Gastroesophageal sphincter (tissue), 4 donors: ENCODE measurements around the gene RETREG1. TPM values are rescaled to one million over a fixed set of nuclear protein-coding genes. Genes with fewer than 3 reads are reported as not detected.

Experiments used
- ATAC-seq: fragments of 150-250 bp; one replicate; pipeline ENCODE4 v1.9.1; 2016; ENCODE audit warnings: mild to moderate bottlenecking, moderate library complexity
- H3K27ac ChIP-seq, 4 donors: fragments of 200-600 bp; sonication (generic) in 3 of 4; 1 replicate in 3 of 4; 2 replicates in 1 of 4; pipeline ENCODE4 v1.5.1; 2016 to 2019
- H3K27me3 ChIP-seq: fragments of 200-600 bp; sonication (generic); one replicate; pipeline ENCODE4 v1.5.1; 2019
- H3K36me3 ChIP-seq, 2 donors: fragments of 200-600 bp; sonication (generic); one replicate each; pipeline ENCODE4 v1.5.1; 2019; ENCODE audit warnings: control low read depth in 1 of 2
- H3K4me1 ChIP-seq, 3 donors: fragments of 200-600 bp; sonication (generic); 1 replicate in 2 of 3; 2 replicates in 1 of 3; pipeline ENCODE4 v1.5.1; 2016 to 2019; ENCODE audit warnings: control low read depth in 2 of 3
- H3K4me3 ChIP-seq, 2 donors: fragments of 200-600 bp; sonication (generic); one replicate each; pipeline ENCODE4 v1.5.1; 2019; ENCODE audit warnings: mild to moderate bottlenecking in 1 of 2, moderate library complexity in 1 of 2
- H3K9me3 ChIP-seq, 3 donors: fragments of 200-600 bp; sonication (generic); one replicate each; pipeline ENCODE4 v1.5.1; 2017 to 2019; ENCODE audit warnings: control low read depth in 2 of 3
- EP300 ChIP-seq: sonication (generic); formaldehyde crosslinking; IDR thresholded peaks from one replicate; pipeline ENCODE4 v1.6.1; 2017; ENCODE audit warnings: antibody characterized with exemption, mild to moderate bottlenecking
- POLR2A ChIP-seq, 2 donors: fragments of 450-650 bp; IDR thresholded peaks; one replicate each; pipeline ENCODE4 v1.6.1; 2017; ENCODE audit warnings: antibody characterized with exemption in 2 of 2, mild to moderate bottlenecking in 2 of 2, moderate library complexity in 1 of 2
- POLR2AphosphoS5 ChIP-seq: sonication (generic); formaldehyde crosslinking; IDR thresholded peaks from one replicate; pipeline ENCODE4 v1.6.1; 2017; ENCODE audit warnings: antibody characterized with exemption
- WGBS, 2 donors: methylation state at CpG; one replicate each; pipeline ENCODE4 v1.1.5; 2018; ENCODE audit warnings: low coverage in 1 of 2; 5-methylcytosine and 5-hydroxymethylcytosine counted together
- total RNA-seq, 4 donors: library from RNA; depleted of rRNA; stranded (reverse); fragments of >200 nt; gene quantifications; one replicate each; pipeline ENCODE4 v1.1.0, GENCODE V29; 2016
- TF ChIP-seq, protein P1 (sequence below), 4 experiments: fragments of 200-600 bp in 2 of 4; fragments of 450-650 bp in 2 of 4; sonication (generic) in 1 of 4; IDR thresholded peaks; one replicate each; pipeline ENCODE4 v1.5.1; 2017 to 2019; ENCODE audit warnings: antibody characterized with exemption in 4 of 4, mild to moderate bottlenecking in 2 of 4, moderate library complexity in 2 of 4

The RETREG1 gene
- total RNA-seq, 4 donors from 2014 or later, result 7.3 to 21.3 (median 15.7) TPM

DNA sequence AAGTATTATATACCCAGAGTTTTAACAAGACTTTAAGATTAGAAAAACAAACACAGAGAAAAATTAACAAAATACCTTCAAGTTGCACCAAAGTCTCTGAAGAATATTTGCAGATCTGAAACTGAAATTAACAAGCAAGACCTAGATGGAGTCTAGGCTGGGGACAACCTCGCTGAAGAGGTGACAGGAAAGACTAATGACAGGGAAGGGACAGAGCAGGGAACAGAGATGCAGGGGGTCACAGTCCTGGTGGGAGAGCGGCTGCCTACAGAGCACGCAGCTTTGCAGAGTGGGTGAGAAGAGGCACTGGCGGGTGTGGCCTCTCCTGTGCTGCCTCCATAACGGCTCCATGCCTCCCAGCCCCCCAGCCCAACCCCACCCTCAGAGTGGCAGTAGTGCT lies 13.5 kb downstream of the RETREG1 start:
- Histone ChIP-seq H3K36me3 (no peaks in the 10 kb centered on the region), H3K9me3 (no peaks in the 10 kb centered on the region), H3K4me1 (peaks cover 0 to 11% (median 0%) of the 10 kb centered on the region in 3 donors), H3K27ac (no peak overlapping the region), H3K27me3 (no peaks in the 10 kb centered on the region), H3K4me3 (no peak overlapping the region)
- 52 to 80% methylated on average over 3 of the region's 5 CpGs for WGBS, 2 donors
- no peak for ATAC-seq
- TF ChIP-seq EP300 (no peak), POLR2A (IDR thresholded peaks at IDR 0.05) (no peak), POLR2AphosphoS5 (no peak)
- TF ChIP-seq, protein P1, sequence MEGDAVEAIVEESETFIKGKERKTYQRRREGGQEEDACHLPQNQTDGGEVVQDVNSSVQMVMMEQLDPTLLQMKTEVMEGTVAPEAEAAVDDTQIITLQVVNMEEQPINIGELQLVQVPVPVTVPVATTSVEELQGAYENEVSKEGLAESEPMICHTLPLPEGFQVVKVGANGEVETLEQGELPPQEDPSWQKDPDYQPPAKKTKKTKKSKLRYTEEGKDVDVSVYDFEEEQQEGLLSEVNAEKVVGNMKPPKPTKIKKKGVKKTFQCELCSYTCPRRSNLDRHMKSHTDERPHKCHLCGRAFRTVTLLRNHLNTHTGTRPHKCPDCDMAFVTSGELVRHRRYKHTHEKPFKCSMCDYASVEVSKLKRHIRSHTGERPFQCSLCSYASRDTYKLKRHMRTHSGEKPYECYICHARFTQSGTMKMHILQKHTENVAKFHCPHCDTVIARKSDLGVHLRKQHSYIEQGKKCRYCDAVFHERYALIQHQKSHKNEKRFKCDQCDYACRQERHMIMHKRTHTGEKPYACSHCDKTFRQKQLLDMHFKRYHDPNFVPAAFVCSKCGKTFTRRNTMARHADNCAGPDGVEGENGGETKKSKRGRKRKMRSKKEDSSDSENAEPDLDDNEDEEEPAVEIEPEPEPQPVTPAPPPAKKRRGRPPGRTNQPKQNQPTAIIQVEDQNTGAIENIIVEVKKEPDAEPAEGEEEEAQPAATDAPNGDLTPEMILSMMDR (IDR thresholded peaks at IDR 0.05), result no peak

DNA sequence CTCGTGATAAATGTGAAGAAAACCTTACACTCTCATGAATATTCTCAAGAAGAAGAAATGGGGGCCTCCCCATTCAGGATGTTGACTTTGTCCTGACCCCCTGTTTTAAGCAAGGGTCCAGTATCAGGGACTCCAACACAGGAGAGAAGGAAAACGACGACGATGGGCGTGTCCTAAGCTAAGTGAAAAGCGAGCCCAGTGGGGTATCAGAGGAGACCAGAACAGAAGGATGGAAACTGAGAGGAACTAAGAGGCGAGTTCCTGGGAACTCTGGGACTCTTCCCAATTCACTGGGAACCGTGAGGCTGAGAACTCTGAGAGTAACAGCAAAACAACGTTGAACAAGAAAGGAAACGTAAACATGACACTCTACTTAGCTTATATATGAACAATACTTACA lies 14.6 kb downstream of the RETREG1 start:
- WGBS, 2 donors, result 60 to 76% methylated on average over 4 to 9 of the region's 10 CpGs
- no peak for ATAC-seq
- no peak overlapping the region for H3K27ac ChIP-seq
- H3K27me3 ChIP-seq, result no peaks in the 10 kb centered on the region
- no peak overlapping the region for H3K4me3 ChIP-seq
- TF ChIP-seq, protein P1 (IDR thresholded peaks at IDR 0.05), result no peak
- no peak for TF ChIP-seq EP300
- no peak for TF ChIP-seq POLR2AphosphoS5
- TF ChIP-seq POLR2A (IDR thresholded peaks at IDR 0.05), result no peak
- H3K9me3 ChIP-seq, result no peaks in the 10 kb centered on the region
- H3K36me3 ChIP-seq, result no peaks in the 10 kb centered on the region
- peaks cover 0 to 11% (median 0%) of the 10 kb centered on the region in 3 donors for H3K4me1 ChIP-seq

DNA sequence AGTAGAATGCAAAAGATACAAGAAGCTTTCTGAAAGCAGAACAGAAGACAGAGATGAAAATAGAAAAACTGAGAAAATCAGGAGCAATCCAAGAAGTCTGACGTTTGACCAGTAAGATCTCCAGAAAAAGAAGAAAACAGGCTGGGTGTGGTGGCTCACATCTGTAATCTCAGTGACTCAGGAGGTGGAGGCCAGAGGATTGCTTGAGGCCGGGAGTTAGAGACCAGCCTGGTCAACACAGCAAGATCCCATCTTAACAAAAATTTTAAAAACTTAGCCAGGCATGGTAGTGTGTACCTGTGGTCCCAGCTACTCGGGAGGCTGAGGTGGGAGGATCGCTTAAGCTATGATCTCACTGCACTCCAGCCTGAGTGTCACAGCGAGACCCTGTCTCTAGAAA lies 15.9 kb downstream of the RETREG1 start:
- Histone ChIP-seq H3K4me3 (no peak overlapping the region), H3K36me3 (no peaks in the 10 kb centered on the region), H3K27me3 (no peaks in the 10 kb centered on the region), H3K4me1 (peaks cover 0 to 11% (median 0%) of the 10 kb centered on the region in 3 donors), H3K27ac (no peak overlapping the region), H3K9me3 (no peaks in the 10 kb centered on the region)
- ATAC-seq, result no peak
- no peak for TF ChIP-seq POLR2A (IDR thresholded peaks at IDR 0.05)
- TF ChIP-seq, protein P1 (IDR thresholded peaks at IDR 0.05), result no peak
- no peak for TF ChIP-seq EP300
- no peak for TF ChIP-seq POLR2AphosphoS5
- WGBS, 2 donors, result 72 to 73% methylated on average over 3 to 5 of the region's 5 CpGs

DNA sequence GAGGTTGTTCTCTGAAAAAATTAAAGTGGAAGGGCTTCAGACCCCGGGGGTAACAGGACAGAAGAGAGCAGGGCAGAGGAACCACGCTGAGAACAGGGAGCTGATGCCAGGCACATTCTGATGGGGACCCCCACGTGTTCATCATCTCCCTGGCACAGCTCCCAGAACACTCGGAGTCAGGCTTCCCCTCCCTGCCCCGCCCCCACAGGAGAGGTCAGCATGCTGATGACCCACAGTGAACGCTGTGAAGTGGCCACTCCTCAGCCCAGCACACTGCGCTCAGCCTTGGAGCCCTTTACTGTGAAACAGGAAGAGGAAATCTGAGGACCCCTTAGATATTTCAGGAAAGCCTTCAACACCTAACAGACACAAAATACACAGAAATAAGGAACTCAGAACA lies 16.4 kb downstream of the RETREG1 start:
- 24 to 30% methylated on average over 2 to 7 of the region's 7 CpGs for WGBS, 2 donors
- Histone ChIP-seq H3K9me3 (no peaks in the 10 kb centered on the region), H3K4me3 (no peak overlapping the region), H3K4me1 (peaks cover 0 to 11% (median 0%) of the 10 kb centered on the region in 3 donors), H3K27ac (no peak overlapping the region), H3K27me3 (no peaks in the 10 kb centered on the region), H3K36me3 (no peaks in the 10 kb centered on the region)
- no peak for ATAC-seq
- TF ChIP-seq POLR2AphosphoS5 (no peak), POLR2A (IDR thresholded peaks at IDR 0.05) (no peak), EP300 (no peak)
- TF ChIP-seq, protein P1 (IDR thresholded peaks at IDR 0.05), result no peak

DNA sequence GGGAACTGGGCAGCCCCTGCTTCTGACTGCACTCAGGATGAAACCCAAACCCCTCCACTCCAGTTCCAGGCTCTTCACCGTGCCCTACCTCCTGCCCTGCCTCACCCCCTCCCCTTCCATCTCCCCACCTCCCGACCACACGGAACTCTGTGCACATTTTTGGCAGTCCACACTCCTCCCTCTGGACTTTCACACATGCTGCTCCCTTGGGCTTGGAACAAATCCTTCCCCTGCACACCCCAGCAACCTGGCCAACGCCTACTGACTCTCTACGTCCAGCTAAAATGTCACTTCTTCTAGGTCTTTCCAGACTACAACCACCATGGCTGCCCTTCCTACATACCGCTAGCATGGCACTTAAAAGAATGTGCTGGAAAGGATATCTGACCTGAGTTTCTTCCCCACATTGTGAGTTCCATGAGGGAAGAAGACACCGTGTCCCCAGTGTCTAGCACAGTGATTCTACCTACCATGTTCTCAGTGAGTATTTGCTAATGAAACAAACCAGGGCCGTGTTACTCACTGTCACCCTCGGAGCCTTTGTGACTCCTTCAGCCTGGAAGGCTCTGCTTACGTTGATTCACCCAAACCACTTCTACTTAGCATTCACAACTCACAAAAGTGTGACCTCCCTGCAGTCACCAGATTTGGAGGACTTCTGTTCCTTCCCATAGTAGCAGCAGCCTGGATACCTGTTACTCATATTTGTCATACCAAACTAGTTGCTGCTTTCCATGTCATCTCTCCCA lies 18.7 kb downstream of the RETREG1 start:
- WGBS, 2 donors, result 61 to 81% methylated on average over 8 to 10 of the region's 10 CpGs
- Histone ChIP-seq H3K4me3 (no peak overlapping the region), H3K36me3 (no peaks in the 10 kb centered on the region), H3K4me1 (peaks cover 0 to 11% (median 0%) of the 10 kb centered on the region in 3 donors), H3K27me3 (no peaks in the 10 kb centered on the region), H3K27ac (no peak overlapping the region), H3K9me3 (no peaks in the 10 kb centered on the region)
- no peak for TF ChIP-seq POLR2AphosphoS5
- ATAC-seq, result no peak
